SU-DHL-6 (cell line): ENCODE data around the gene AKAP12.

Experiments
- EZH2phosphoT487 ChIP-seq: fragments of 200-600 bp; sonication (generic), shearing (Covaris generic); conservative IDR thresholded peaks from 2 replicates; pipeline ENCODE4 v1.6.1; 2018; ENCODE audit warnings: mild to moderate bottlenecking, antibody characterized with exemption, low read length, moderate library complexity, mixed read lengths
- TF ChIP-seq, protein P1 (sequence below): fragments of 200-600 bp; sonication (generic); IDR thresholded peaks from one replicate; pipeline ENCODE4 v1.5.1; 2017; ENCODE audit warnings: antibody characterized with exemption, mild to moderate bottlenecking, low read length, moderate library complexity; ENCODE audit not compliant: insufficient read depth, poor library complexity, severe bottlenecking

DNA sequence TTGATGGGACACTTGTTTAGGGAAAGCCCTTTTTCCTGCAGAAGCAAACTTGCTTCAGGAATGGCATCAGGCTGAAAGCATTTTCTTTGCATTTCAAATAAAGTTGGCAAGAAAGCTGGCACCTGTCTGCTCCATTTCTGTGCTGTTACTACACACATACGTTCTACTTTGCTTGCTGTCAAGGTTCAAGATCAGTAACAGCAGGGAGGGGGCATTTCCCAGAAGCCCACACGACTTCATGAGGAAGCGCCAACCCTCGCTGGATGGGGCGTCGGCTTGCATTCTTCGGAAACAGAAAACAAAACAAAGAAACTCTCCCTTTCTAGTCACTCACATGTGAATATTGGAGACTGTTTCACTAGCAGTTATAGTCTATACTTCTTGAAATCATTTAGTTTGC is 46.4 kb downstream of the AKAP12 start:
- TF ChIP-seq, protein P1, sequence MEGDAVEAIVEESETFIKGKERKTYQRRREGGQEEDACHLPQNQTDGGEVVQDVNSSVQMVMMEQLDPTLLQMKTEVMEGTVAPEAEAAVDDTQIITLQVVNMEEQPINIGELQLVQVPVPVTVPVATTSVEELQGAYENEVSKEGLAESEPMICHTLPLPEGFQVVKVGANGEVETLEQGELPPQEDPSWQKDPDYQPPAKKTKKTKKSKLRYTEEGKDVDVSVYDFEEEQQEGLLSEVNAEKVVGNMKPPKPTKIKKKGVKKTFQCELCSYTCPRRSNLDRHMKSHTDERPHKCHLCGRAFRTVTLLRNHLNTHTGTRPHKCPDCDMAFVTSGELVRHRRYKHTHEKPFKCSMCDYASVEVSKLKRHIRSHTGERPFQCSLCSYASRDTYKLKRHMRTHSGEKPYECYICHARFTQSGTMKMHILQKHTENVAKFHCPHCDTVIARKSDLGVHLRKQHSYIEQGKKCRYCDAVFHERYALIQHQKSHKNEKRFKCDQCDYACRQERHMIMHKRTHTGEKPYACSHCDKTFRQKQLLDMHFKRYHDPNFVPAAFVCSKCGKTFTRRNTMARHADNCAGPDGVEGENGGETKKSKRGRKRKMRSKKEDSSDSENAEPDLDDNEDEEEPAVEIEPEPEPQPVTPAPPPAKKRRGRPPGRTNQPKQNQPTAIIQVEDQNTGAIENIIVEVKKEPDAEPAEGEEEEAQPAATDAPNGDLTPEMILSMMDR: no peak
- TF ChIP-seq EZH2phosphoT487: no peak
